Central memory CD8-positive, alpha-beta T cell (primary cell): Measurements from ENCODE around the gene ILF3.
A peak's percentile ranks its signal among the peaks of the same experiment; 100 is the strongest.

ENCODE experiments used
- ATAC-seq: fragments of 150-1000 bp; cut with Tn5 transposase; replicated peaks from 2 replicates; pipeline ENCODE4 v1.10.0; 2022; ENCODE audit warnings: mild to moderate bottlenecking, moderate FRiP score, moderate number of reproducible peaks; ENCODE audit not compliant: poor library complexity, severe bottlenecking; ENCODE audit errors: extremely low read depth
- DNase-seq, 2 donors: peaks; one replicate each; pipeline ENCODE4 v3.0.0; 2021; ENCODE audit warnings: low spot score in 2 of 2
- H3K27ac Mint-ChIP-seq: one replicate; pipeline ENCODE4 v1.8.0; 2022; ENCODE audit warnings: low read depth, mild to moderate bottlenecking, moderate library complexity, mixed read lengths
- H3K27me3 Mint-ChIP-seq: one replicate; pipeline ENCODE4 v1.8.0; 2022; ENCODE audit warnings: mixed read lengths
- H3K36me3 Mint-ChIP-seq: one replicate; pipeline ENCODE4 v1.8.0; 2022; ENCODE audit warnings: mild to moderate bottlenecking, moderate library complexity, mixed read lengths; ENCODE audit not compliant: insufficient read depth
- H3K4me1 Mint-ChIP-seq: one replicate; pipeline ENCODE4 v1.8.0; 2022; ENCODE audit warnings: mixed read lengths
- H3K4me3 Mint-ChIP-seq: one replicate; pipeline ENCODE4 v1.8.0; 2022; ENCODE audit warnings: mild to moderate bottlenecking, moderate library complexity, mixed read lengths
- H3K9me3 Mint-ChIP-seq: one replicate; pipeline ENCODE4 v1.8.0; 2022; ENCODE audit warnings: mixed read lengths

Gene ILF3

DNA sequence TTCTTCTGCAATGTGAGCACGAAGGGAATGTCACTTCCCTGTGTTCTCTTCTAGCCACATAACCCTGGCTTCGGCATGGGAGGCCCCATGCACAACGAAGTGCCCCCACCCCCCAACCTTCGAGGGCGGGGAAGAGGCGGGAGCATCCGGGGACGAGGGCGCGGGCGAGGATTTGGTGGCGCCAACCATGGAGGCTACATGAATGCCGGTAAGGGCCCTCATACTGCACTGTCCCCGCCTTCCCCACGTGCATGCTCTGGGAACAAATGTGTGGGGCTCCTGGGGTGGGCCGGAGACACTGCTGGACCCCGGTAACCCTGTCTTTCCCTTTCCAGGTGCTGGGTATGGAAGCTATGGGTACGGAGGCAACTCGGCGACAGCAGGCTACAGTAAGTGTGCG, 29.4 kb downstream of the ILF3 start:
- H3K4me1 Mint-ChIP-seq: no peaks in the 10 kb centered on the region
- no peak overlapping the region for H3K4me3 Mint-ChIP-seq
- DNase-seq (no peak), ATAC-seq (no peak)
- H3K9me3 Mint-ChIP-seq: no peaks in the 10 kb centered on the region
- H3K36me3 Mint-ChIP-seq: peaks cover 80% of the 10 kb centered on the region
- H3K27ac Mint-ChIP-seq: peak overlapping the region; percentile 35
- no peaks in the 10 kb centered on the region for H3K27me3 Mint-ChIP-seq

DNA sequence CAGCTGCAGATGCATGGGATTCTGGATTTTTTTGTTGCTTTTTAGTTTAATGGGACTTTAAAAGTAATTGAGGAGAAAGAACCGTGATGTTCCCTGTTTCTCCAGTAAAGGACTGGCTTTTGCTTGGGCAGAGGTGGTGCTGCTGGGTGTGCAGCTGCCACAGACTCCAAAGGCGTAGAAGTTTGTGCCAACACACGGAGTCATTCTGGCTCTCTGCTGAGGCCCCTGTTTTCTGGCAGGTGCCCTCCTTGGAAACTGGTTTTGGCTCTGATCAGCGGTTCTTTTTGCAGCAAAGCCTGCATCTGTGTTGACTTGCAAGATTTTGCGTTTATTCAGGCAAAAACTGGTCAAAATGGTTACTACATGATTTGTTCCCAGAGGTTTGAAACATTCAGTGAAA, 31.1 kb downstream of the ILF3 start:
- Mint-ChIP-seq H3K27me3 (no peaks in the 10 kb centered on the region), H3K36me3 (peaks cover 73% of the 10 kb centered on the region), H3K9me3 (no peaks in the 10 kb centered on the region), H3K4me1 (no peaks in the 10 kb centered on the region), H3K27ac (no peak overlapping the region), H3K4me3 (no peak overlapping the region)
- ATAC-seq (no peak), DNase-seq (no peak)

DNA sequence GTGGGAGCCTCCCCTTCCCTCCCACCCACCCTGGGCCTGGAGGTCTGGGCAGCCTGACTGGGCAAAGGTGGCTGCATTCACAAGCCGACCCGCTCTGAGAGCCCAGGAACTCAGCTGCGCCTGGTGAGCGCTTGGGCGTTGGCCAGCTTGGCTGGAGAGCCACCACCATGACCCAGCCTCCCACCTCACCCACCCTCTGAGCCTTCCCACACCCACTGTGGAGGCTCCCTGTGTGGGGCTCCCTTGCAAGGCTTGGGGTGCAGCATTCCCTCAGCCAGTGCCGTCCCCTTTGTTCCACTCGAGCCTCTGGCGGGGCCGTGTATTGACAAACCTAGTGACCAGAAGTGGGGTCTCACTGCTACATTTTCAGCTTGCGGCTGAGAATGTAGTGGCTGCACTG, 32.0 kb downstream of the ILF3 start:
- H3K4me3 Mint-ChIP-seq: no peak overlapping the region
- H3K27me3 Mint-ChIP-seq: no peaks in the 10 kb centered on the region
- no peak overlapping the region for H3K27ac Mint-ChIP-seq
- no peaks in the 10 kb centered on the region for H3K4me1 Mint-ChIP-seq
- DNase-seq: no peak
- ATAC-seq: no peak
- H3K9me3 Mint-ChIP-seq: no peaks in the 10 kb centered on the region
- peaks cover 69% of the 10 kb centered on the region for H3K36me3 Mint-ChIP-seq

DNA sequence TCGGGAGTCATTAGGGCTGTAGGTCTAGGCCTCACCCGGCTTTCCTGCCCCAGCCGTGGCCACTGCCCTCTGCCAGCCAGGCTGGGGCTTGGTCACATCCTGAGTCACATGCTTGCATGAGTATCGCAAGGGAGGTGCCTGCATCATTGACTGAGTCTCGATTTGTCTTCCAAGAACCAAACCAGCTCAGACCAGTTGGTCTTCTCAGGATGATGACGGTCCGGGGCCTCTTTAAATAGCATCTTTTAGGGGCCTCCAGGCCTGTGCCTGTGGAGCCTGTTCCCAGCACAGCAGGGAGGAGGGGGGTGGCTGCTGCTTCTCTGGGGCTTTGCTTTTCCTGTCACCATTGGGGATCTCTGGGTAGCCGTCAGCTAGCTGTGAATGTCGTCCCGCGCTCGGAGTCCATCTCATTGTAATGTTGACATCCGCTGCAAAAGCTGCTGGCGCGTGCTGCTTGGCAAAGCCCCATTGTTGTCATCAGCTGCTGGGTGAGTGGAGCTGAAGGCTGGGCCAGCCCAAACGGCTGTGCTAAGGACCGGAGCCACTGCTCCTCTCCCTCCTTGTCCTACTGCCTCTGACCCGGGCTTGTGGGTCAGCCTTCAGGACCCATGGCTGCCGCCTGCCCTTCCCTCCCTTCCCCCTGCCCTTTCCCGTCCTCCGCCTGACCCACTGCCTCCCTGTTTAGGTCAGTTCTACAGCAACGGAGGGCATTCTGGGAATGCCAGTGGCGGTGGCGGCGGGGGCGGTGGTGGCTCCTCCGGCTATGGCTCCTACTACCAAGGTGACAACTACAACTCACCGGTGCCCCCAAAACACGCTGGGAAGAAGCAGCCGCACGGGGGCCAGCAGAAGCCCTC, 32.7 kb downstream of the ILF3 start:
- H3K27ac Mint-ChIP-seq: peak overlapping the region; percentile 59
- DNase-seq: no peak
- ATAC-seq: no peak

DNA sequence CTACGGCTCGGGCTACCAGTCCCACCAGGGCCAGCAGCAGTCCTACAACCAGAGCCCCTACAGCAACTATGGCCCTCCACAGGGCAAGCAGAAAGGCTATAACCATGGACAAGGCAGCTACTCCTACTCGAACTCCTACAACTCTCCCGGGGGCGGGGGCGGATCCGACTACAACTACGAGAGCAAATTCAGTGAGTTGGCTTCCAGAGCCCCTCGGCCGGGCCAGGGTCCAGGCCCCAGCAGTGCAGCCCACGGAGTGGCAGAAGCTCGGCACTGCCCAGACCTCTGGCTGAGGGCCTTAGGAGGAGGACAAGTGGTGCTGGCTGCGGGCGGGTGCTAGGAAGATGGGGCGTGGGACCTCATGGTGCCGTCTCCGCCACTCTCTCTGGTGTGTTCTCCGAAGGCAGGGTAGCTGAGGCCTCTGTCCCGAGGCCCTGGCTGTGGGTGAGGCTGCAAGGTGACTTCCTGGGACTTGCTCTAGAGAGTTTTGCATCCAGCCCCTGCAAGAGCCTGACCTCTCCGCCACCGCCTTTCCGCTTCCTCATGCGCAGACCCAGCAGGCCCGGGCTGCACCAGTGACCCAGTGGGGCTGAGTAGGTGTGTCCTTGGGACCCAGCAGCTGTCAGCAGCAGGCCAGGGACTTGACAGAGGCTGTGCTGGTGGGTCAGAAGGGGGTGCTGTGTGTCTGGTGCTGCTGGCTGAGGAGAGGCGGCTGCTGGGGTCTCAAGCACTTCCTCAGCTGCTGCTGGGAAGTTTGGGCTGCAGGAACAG, 33.6 kb downstream of the ILF3 start:
- DNase-seq (no peak), ATAC-seq (no peak)
- Mint-ChIP-seq H3K27me3 (no peaks in the 10 kb centered on the region), H3K27ac (peak overlapping the region; percentile 59), H3K4me1 (peaks cover 4% of the 10 kb centered on the region), H3K4me3 (no peak overlapping the region), H3K36me3 (peaks cover 64% of the 10 kb centered on the region), H3K9me3 (no peaks in the 10 kb centered on the region)

More for the DNA sequence above, 32.7 kb downstream of the ILF3 start:
- Mint-ChIP-seq H3K27me3 (no peaks in the 10 kb centered on the region), H3K9me3 (no peaks in the 10 kb centered on the region), H3K4me3 (no peak overlapping the region), H3K4me1 (no peaks in the 10 kb centered on the region), H3K36me3 (peaks cover 65% of the 10 kb centered on the region)

DNA sequence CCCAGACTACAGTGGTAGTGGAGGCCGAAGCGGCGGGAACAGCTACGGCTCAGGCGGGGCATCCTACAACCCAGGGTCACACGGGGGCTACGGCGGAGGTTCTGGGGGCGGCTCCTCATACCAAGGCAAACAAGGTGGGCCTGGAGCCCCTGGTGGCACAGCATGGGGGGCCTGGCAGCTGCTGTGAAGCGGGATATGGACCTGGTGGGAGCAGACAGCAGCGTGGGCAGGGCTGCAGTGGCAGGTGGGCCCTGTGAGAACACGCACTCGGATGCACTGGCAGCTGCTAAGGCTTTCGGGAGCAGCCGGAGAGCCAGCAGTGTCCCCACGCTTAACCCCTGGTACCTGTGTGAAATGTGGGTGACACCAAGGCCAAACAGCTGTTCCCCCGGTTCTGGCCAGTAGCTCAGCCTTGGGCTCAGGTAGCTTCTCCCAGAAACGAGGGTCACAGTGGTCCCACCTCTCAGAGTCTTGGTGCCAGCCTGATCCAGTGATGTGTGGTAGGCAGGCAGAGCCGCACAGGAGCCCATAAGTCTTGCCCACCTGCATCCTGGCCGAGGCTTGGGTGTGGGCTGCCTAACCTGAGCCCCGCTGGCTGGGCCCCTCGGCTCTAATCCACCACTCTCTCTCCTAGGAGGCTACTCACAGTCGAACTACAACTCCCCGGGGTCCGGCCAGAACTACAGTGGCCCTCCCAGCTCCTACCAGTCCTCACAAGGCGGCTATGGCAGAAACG, 34.6 kb downstream of the ILF3 start:
- no peak for ATAC-seq
- H3K9me3 Mint-ChIP-seq: no peaks in the 10 kb centered on the region
- H3K4me3 Mint-ChIP-seq: no peak overlapping the region
- H3K36me3 Mint-ChIP-seq: peaks cover 56% of the 10 kb centered on the region
- no peaks in the 10 kb centered on the region for H3K27me3 Mint-ChIP-seq
- H3K4me1 Mint-ChIP-seq: peaks cover 5% of the 10 kb centered on the region
- no peak for DNase-seq
- peak overlapping the region; percentile 59 for H3K27ac Mint-ChIP-seq

DNA sequence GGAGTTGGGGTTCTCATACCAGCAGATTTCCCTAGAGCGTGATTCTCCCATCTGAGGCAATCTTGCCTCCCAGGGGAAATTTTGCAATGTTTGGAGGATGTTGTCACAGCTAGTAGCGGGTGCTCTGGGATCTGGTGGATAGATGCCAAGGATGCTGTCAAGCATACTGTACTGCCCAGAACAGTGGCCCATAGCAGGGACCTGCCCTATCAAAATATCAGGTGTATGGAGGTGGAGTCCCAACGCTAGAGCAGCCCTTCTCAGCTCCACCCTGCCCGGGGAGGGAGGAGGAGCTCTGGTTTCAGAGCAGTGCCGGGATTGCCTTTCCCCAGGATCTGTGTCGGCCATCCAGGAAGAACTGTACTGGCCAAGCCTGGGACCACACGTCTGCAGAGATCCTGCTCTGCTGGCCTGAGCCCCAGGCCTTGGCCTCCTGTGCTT, 36.2 kb downstream of the ILF3 start:
- Mint-ChIP-seq H3K27me3 (no peaks in the 10 kb centered on the region), H3K9me3 (no peaks in the 10 kb centered on the region), H3K4me1 (peaks cover 8% of the 10 kb centered on the region), H3K27ac (peak overlapping the region; percentile 56), H3K36me3 (peaks cover 40% of the 10 kb centered on the region), H3K4me3 (peak overlapping the region; percentile 2)
- DNase-seq (no peak), ATAC-seq (no peak)

DNA sequence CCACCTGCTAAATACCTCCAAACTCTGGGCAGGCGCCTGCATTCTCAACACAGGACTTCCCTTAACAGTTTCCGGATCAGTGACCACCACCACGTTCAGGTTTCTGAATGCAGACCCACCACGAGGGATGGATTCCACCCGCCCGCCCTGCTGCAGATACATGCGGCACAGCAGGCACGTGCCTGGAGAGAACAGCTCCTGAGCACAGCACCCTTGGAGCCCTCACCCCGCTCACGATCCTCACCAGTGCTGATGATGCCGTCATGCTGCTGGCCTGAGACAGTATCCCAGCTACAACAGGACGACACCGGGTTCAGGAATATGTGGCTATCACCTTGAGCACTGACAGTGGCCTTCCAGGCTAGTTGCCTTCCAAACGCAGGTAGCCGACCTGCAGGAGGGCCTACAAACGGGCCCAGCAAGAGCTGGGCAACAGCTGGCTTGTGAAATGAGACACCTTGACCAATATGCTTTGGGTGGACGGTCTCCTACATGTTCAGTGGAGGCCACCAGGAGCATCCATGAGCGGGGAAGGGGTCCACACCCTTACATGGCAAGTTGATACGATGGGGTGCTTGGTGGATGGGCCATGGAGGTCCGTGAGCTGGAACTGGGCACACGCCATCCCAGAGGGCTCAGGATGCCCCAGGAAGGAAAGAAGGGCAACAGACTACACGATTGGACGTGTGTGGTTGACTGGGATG, 37.2 kb downstream of the ILF3 start:
- Mint-ChIP-seq H3K36me3 (peaks cover 38% of the 10 kb centered on the region), H3K27ac (peak overlapping the region; percentile 56), H3K4me1 (peaks cover 14% of the 10 kb centered on the region), H3K27me3 (no peaks in the 10 kb centered on the region), H3K4me3 (no peak overlapping the region), H3K9me3 (no peaks in the 10 kb centered on the region)
- DNase-seq: no peak
- ATAC-seq: no peak

DNA sequence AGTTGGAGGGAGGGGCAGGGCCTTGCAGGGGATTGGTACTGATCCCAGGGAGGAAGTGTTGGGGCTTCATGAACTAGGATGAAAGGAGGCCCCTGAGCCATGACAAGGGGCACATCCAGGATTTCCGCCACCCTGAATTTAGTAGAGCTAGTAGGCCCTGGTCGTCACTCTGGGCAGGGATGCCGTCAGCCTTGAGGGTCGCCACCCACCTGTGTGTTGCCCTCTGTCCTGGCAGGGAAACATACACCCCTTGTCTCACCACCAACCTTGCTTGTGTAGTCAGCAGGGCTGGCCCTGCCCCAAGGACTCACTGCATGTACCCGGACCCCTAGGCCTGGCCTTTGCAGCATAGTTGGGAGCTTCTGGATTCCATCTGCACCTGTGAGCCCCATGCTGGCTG, 37.7 kb downstream of the ILF3 start:
- Mint-ChIP-seq H3K4me1 (peaks cover 14% of the 10 kb centered on the region), H3K9me3 (no peaks in the 10 kb centered on the region), H3K4me3 (no peak overlapping the region), H3K36me3 (peaks cover 32% of the 10 kb centered on the region), H3K27ac (no peak overlapping the region), H3K27me3 (no peaks in the 10 kb centered on the region)
- ATAC-seq: no peak
- no peak for DNase-seq

DNA sequence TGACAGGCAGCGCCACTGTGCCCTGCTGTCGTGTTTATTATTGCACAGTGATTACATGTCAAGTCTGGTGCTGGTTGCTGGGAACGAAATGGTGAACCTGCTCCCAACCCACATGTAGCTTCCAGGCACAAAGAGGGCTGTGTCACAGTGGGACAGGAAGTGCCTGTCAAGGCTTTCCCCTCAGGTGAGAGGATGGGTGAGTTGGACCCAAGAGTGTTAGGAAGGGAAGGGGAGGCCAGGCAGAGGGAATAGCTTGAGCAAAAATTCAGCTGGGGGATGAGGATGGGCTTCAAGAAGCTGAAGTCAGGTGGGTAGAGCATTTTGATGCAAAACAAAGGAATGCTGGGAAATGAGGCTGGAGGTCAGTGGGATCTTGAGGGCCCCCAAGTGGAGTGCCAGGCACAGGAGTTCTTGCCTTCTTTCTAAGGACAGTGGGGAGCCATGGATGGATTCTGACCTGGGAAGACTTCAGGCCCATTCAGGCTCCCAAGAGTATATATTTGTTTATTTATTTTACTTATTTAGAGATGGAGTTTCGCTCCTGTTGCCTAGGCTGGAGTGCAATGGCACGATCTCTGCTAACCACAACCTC, 38.6 kb downstream of the ILF3 start:
- H3K27ac Mint-ChIP-seq: no peak overlapping the region
- H3K4me1 Mint-ChIP-seq: peaks cover 14% of the 10 kb centered on the region
- H3K36me3 Mint-ChIP-seq: peaks cover 28% of the 10 kb centered on the region
- H3K9me3 Mint-ChIP-seq: no peaks in the 10 kb centered on the region
- ATAC-seq (no peak), DNase-seq (no peak)
- H3K4me3 Mint-ChIP-seq: no peak overlapping the region
- no peaks in the 10 kb centered on the region for H3K27me3 Mint-ChIP-seq

DNA sequence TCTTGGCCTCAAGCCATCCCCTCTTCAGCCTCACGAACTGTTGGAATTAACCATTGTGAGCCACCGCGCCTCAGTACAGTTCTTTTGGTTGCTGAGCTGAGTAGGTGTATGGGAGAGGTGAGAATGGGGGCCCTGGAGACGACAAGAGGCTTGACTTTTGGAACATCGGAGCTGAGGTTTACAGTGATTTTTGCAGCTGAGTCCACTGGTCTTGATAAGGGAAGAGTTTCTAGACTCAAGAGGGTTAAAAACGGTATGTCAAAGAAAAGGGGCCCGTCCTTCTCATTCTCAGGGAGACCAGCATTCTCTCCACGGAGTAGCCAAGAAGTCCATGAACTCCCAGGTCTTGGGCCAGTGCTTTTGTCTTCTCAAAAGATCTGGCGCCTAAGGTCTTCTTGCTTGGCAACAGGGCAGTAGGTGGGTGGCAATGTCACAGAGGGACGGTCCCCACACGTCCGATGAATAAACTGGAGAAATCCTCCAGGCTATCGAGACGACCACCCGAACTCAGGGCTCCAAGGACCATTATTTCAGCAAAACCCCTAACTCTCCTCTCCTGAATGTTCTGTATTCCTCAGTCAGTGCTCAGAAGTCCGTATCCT, 40.7 kb downstream of the ILF3 start:
- H3K4me1 Mint-ChIP-seq: peaks cover 14% of the 10 kb centered on the region
- DNase-seq (no peak), ATAC-seq (no peak)
- peaks cover 18% of the 10 kb centered on the region for H3K36me3 Mint-ChIP-seq
- H3K9me3 Mint-ChIP-seq: no peaks in the 10 kb centered on the region
- H3K27ac Mint-ChIP-seq: peak overlapping the region; percentile 56
- no peaks in the 10 kb centered on the region for H3K27me3 Mint-ChIP-seq
- peak overlapping the region; percentile 79 for H3K4me3 Mint-ChIP-seq
